Fibroblast of lung (primary cell): ENCODE measurements around the gene STK16.

Experiments used
- EZH2 ChIP-seq: IDR thresholded peaks from 2 replicates; pipeline ENCODE4 v1.5.1; 2012; ENCODE audit warnings: low read length, control low read depth, mild to moderate bottlenecking; ENCODE audit errors: missing control alignments
- TF ChIP-seq, protein P1 (sequence below), 2 donors: IDR thresholded peaks in 1 of 2; conservative IDR thresholded peaks in 1 of 2; 1 replicate in 1 of 2; 2 replicates in 1 of 2; pipeline ENCODE4 v1.5.1; 2011 to 2012; ENCODE audit warnings: low read length in 2 of 2, control low read depth in 1 of 2, inconsistent platforms in 1 of 2, low read depth in 1 of 2, mild to moderate bottlenecking in 1 of 2

DNA sequence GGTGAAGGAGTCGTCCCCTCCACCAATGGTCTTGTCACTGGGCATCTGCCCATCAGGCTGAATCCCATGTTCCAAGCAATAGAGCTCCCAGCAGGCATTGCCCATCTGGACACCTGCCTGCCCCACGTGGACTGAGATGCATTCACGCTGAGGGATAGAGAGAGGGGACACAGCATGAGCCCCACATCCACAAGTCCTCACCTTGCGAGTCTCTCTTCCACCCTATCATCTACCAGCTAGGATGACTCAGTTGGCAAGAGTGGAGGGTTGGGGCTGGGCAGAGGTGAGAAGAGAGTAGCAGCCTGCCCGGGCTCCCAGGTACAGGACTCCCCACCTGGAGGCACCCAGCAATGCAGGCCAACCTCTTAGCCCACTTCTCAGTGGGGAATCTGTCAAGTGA is 6.8 kb downstream of the STK16 start:
- TF ChIP-seq EZH2: no peak
- TF ChIP-seq, protein P1, sequence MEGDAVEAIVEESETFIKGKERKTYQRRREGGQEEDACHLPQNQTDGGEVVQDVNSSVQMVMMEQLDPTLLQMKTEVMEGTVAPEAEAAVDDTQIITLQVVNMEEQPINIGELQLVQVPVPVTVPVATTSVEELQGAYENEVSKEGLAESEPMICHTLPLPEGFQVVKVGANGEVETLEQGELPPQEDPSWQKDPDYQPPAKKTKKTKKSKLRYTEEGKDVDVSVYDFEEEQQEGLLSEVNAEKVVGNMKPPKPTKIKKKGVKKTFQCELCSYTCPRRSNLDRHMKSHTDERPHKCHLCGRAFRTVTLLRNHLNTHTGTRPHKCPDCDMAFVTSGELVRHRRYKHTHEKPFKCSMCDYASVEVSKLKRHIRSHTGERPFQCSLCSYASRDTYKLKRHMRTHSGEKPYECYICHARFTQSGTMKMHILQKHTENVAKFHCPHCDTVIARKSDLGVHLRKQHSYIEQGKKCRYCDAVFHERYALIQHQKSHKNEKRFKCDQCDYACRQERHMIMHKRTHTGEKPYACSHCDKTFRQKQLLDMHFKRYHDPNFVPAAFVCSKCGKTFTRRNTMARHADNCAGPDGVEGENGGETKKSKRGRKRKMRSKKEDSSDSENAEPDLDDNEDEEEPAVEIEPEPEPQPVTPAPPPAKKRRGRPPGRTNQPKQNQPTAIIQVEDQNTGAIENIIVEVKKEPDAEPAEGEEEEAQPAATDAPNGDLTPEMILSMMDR (conservative IDR thresholded peaks at IDR 0.05 in 1 of 2, IDR thresholded peaks at IDR 0.05 in 1 of 2; ENCODE audit: low read depth in 1 of 2, low read length in 2 of 2): no peak
